GM19238 (cell line): Measurements from ENCODE around the gene CCDC57.

Experiments used
- DNase-seq: peaks from one replicate; pipeline ENCODE4 v3.0.0; 2011; ENCODE audit warnings: low spot score; ENCODE audit not compliant: insufficient read length

CCDC57 gene

DNA sequence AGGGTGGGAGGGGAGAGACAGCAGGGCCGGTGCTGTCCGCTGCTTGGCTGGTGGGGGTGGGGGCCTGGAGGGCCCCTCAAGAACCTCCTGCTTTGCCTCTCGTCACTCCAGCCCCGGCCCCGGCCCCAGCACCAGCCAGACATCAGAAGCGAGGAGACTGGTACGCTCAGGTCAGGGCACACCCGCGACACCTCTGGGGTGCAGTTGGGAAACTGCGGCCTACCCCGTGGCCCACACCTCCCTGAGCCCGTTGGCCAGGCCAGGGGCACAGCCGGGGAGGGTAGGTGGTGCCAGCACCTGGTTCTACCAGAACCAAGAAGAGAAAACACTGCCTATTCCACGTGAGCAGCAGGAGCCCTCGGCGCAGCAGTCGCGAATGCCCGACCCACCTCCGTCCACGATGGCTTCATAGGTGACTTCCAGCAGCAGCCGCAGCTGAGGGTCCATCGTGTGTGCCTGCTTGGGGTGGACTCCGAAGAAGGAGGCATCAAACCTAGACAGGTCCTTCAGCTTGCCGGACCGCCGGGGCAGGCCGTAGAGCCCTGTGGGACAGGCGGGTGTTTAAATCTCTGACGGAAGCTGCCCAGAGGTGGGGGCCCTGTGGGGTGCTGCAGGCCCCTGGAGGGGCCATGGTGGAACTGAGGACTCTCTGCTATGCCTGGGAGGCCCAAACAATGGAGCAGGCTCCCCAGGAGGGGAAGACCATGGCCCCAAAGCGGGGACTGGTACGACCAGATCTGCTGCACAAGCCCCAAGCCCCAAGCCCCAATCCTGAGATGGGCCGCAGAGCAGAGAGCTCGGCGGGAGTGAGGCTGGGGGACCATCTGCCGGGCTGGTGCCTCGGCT lies 117.5 kb downstream of the CCDC57 start:
- no peak for DNase-seq

DNA sequence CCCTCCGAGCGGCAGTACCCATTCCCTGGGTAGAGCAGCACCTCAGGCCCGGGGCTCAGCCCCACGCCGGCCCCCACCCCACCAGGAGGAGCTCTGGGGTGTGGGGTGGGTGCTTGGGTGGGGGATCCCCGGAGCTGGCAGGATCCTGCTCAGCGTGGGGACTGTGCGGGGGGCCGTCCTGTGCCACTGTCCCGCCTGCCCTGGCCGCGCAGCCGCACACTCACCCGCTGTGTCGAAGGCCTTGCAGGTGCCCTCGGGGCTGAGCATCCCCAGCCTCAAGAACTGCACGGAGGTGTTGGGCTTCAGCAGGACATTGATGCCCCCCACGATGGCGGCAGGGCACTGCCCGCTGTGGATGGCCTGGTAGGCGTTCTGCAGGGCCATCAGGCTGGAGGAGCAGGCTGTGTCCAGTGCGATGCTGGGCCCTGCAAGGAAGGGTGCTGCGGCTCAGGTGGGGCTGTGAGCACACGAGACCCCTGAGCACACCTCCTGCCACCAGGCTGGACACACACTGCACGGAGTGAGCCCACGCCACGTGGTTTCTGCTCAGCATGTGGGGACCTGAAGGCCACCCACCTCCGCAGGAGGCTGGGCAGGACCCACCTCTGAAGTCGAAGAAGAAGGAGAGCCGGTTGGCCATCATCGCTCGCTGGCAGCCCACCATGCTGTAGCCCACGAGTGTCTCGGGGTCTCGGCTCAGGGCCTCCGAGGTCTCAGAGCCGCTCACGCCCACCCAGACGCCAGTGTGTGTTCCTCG lies 119.5 kb downstream of the CCDC57 start:
- DNase-seq: no peak

DNA sequence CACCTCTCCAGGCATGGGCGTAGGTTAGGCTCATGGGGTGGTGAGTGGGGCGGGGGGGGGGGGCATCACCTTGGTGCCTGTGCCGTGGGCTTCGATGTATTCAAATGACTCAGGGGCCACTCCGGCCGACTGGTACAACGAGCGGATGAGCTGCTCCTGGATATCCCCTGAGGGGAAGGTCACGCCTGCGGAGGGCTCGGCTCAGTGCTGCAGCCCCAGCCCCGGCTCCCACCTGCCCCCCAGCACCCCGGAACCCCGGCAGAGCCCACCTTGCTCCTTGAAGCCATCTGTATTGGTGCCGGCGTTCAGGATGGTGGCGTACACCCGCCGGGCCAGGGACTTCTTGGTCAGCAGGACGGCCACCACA lies 120.0 kb downstream of the CCDC57 start:
- DNase-seq: no peak

DNA sequence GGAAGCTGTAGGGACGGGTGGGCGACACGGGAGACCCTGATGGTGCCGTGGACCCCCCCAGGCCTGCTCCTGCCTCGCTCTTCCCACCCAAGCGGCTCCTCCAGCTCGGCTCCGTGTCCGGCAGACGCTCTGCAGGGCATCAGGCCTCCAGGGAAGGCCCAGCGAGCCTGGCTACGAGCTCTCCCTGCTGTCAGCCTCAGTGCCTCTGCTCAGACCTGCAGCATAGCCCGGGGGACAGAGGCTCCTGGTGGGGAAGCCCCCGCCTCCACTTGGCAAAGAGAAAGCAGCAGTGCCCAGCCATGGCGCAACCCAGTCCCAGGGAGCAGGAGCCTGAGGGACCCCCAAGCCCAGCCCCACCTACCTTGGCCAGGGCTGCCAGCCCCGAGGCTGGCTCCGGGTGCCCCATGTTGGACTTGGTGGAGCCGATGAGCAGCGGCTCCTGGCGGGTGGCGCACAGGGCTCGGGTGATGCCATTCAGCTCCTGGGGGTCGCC lies 120.5 kb downstream of the CCDC57 start:
- DNase-seq: no peak

- no peak for DNase-seq
These were observed 121.2 kb downstream of the CCDC57 start for GRCh38 chr17:82091264-82092066.

GRCh38 chr17:82090549-82091263 lies 121.9 kb downstream of the CCDC57 start:
- DNase-seq: no peak

DNA sequence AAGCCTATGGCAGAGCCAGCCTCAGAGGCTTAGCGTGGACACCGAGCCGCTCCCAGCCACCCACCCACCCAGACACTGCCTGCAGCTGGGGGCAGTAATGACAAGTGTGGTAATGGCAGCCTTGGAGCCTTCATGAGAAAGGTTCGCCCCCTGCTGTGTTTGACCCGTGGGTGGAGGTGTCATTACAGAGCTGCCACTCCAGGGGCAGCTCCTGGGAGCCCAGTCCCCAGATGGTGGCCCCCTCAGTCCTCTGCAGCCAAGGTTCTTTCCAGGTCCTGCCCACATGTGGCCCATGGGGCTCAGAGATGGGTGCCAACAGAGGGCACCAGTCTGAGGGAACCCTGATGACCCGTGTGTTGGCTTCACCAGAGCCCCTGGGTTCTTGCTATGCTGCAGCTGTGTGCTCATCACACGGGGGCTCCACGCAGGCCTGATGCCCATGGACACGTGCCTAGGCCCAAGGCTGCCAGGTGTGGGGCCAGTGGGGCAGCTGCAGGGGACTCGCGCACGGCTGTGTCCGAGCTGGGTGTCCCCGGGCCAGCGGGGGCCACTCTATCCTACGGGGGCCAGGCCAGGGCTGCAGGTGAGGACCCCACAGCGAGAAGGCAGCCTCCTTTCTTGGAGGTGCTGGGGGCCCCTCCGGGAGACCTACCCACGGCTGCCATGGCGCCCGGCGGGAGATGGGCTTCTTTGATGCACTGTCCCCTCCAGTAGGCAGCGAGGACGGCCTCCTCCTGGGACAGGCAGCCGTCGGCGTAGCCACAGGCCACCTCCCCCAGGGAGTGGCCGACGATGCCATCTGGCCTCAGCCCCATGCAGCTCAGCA lies 122.7 kb downstream of the CCDC57 start:
- DNase-seq: no peak

- DNase-seq: no peak
These were observed 123.6 kb downstream of the CCDC57 start for GRCh38 chr17:82088838-82089722.

- DNase-seq: no peak
These were observed 124.4 kb downstream of the CCDC57 start for GRCh38 chr17:82087961-82088837.

GRCh38 chr17:82086941-82087906 lies 125.4 kb downstream of the CCDC57 start:
- DNase-seq: no peak

DNA sequence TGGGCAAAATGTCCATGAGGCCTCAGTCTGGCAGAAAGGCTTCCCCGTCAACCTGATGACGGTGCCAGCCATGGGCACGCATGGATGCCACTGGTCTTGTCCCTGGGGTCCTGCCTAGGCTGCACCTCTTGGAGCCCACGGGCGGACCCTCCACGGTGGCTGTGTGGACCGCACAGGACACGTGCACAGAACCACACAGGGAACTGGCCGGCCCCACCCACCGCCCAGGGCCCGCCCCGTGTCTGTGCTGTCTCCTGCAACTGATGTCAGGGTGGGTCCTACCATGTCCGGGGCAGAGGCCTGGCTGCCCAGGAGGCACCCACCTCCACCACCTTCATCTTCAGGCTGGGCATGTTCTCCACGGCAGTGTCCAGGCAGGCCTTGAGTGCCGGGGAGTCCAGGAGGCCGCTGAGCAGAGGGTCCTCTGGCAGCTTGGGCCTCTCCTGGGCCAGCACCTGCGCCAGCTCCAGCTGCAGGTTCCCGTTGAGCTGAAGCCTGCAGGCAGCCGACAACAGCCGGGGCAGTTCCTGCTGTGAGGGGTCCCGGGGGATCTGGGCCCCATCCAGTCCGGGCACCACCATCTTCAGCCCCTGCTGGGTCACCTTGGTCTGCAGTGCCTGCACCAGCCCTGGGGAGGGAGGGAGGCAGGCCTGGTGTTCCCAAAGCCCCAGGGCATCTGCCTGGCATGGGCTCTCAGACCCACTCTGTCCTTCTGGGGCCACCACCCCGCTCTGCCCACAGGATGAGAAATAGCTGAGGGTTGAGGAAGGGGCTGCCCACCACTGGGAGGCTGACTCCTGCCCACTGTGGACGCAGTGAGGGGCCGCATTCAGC lies 126.5 kb downstream of the CCDC57 start:
- no peak for DNase-seq

DNA sequence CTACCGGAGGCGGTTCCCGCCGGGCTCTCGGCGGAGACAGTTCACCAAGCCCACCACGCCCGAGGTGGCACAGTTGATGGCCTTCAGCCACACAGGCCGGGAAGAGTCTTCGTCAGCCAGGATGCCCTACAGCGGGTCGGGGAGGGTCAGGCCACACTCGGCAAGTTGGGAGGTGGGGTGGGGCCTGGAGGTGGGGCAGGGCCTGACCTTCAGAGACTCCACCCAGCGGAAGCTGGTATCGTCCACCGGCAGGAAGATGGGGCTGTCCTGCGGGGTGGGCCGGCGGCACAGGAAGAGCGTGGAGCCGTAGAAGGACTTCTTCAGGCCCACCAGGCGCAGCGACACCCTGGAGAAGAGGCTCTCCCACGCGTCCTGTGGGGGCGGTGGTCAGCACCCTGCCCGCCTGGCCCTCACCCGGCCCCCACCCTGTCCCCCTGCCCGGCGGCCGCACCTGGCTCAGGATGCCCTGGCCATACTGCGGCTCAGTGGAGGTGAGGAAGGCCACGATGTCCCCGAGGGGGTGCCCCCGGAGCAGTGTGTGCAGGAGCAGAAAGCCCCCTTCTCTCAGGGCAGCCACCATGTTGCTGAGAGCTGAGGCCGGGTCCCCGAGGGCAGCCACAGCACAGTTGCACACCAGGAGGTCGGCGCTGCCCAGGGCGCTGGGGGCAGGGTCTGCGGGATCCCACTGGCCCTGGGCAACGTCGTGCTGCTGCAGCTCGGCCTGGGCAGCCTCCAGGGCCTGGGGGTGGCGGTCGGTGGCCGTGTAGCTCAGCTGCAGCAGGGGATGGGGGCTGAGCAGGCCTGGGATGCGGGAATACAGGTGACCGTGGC lies 127.4 kb downstream of the CCDC57 start:
- no peak for DNase-seq

- no peak for DNase-seq
These were observed 128.1 kb downstream of the CCDC57 start for GRCh38 chr17:82084373-82085030.

DNA sequence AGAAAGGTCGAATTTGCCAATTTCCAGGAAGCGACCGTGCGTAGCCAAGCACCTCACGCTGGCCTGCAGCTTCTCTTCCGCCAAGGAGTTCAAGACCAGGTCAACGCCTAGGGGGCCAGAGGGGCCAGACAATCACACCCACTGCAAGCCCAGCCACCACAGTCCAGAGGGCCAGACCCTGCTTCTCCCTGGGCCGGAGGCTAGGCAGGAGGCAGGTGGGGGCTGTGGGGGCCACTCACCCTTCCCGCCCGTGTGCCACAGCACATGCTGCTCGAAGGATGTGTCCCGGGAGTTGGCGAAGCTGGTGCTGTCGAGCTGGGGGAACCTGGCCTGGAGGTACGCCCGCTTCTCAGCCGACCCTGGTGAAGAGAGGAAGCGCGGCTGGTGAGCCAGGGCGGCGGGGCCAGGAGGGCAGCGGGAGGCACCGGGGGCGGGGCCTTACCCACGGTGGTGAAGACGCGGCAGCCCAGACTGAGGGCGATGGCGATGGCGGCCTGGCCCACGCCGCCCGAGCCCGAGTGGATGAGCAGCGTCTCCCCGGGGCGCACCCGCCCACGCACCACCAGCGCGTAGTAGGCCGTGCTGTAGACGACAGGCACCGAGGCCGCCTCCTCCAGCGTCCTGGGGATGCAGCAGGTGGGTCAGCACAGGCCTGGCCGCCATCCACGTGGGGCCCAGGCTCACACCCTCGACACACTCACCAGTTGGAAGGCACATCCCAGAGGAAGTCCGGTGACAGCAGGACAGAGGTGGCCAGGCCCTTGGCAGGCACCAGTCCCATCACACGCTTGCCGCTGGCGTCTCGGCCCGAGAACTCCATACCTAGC lies 128.9 kb downstream of the CCDC57 start:
- no peak for DNase-seq
